Measurements from ENCODE around the gene CYP2W1.

CYP2W1 gene

DNA sequence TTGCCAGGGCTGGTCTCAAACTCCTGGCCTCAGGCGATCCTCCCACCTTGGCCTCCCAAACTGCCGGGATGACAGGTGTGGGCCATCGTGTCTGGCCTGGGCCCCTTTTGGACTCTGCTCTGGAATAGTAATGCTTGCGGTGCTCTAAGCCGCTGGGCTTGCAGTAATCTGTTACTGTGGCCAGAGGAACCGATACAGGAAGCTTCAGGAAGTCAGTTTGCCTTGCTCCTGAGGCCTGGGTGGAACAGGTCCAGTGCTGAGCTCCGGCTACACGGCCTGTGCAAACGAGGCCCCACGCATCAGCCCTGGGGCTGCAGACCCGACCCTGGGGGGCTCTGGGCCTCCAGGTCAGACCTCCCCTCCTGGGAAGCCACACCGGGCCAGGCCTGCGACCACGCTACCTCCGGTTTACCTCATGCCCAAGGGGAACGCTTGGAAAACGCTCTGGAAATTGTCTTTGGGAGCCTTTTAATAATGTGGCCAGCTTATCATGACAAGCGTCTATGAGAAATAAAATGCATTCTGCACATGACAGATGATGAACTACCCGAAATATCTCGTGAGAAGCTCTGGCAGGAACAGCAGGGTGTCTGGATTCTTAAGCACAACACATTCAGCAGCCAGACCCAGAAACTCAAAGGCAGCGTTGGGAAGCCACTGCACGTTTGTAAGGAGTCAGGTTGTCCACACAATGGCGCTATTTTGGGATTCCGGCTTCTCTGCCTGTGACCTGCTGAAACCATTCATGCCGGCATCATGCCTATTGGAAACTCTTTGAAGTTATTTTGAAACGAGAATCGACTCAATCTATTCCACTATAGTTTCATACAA, 18.4 kb upstream of the CYP2W1 start:
- H3K4me3 ChIP-seq (replicated peaks; ENCODE audit: low read depth, low read length), result no peak overlapping the region
- TF ChIP-seq, protein P1, sequence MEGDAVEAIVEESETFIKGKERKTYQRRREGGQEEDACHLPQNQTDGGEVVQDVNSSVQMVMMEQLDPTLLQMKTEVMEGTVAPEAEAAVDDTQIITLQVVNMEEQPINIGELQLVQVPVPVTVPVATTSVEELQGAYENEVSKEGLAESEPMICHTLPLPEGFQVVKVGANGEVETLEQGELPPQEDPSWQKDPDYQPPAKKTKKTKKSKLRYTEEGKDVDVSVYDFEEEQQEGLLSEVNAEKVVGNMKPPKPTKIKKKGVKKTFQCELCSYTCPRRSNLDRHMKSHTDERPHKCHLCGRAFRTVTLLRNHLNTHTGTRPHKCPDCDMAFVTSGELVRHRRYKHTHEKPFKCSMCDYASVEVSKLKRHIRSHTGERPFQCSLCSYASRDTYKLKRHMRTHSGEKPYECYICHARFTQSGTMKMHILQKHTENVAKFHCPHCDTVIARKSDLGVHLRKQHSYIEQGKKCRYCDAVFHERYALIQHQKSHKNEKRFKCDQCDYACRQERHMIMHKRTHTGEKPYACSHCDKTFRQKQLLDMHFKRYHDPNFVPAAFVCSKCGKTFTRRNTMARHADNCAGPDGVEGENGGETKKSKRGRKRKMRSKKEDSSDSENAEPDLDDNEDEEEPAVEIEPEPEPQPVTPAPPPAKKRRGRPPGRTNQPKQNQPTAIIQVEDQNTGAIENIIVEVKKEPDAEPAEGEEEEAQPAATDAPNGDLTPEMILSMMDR (IDR thresholded peaks at IDR 0.05; ENCODE audit: low read length, missing control alignments), result peak; percentile 22
- peak; percentile 60 for DNase-seq (ENCODE audit: low read depth)

DNA sequence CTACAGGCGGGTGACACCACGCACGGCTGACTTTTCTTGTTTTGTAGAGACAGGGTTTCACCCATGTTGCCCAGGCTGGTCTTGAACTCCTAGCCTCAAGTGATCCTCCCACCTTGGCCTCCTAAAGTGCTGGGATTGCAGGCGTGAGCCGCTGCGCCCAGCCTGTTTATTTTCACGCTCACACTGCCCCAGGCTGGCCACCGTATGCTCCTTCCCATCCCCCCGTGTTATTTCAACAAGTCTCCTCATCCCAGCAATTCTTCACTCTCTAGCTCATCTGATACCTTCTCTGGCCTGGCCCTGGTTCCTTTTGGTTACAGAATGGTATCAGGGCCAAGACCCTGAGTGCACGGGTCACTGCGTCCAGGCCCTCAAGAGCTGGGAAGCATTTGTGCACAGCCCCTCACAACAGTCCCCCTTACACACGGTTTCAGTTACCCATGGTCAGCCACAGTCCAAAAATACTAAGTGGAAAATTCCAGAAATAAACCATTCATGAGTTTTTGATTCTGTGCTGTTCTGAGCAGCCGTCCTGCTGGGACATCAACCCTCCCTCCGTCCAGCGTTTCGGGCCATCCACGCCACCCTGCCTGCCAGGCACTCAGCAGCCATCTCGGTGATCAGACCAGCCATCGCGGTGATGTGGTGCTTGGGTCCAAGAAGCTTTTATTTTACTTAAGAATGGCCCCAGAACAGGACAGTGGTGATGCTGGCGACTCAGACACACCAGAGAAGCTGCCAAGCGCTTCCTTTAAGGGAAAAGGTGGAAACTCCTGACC, 16.5 kb upstream of the CYP2W1 start:
- H3K4me3 ChIP-seq (replicated peaks; ENCODE audit: low read depth, low read length), result no peak overlapping the region
- TF ChIP-seq, protein P1 (IDR thresholded peaks at IDR 0.05; ENCODE audit: low read length, missing control alignments), result no peak
- DNase-seq (ENCODE audit: low read depth), result no peak

DNA sequence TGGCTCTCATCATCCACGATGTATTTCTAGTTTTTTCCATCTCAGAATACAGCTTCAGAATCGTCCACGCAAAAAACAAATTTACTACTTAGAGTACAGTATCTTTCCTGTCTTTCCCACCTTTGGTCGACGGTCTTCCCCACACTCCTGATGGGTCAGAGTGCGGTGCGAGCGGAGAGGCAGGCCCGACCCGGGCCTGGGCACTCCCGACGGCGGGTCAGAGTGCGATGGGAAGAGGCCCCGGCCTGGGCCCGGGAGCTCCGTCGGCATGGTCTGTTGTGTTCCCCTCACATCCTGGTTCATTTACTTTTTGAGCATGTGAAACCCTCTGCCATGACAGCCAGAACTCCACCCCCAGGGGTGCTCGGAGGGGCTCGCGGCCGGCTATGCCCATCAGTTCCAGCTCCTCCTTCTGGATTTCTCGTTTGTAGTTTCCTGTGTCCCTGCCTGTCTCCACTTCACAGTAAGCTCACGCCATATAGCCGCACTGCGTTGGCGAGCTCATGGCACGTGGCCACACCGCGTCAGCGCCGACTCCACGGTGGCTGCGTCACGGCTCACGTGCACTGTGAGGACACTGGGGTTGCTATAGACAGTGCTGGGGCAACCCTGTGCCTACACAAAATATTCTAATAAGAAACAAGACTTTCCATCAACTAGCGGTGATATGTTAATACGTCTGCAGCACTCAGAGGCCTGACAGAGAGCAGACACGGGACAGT, 15.5 kb upstream of the CYP2W1 start:
- no peak overlapping the region for H3K4me3 ChIP-seq (replicated peaks; ENCODE audit: low read depth, low read length)
- TF ChIP-seq, protein P1 (IDR thresholded peaks at IDR 0.05; ENCODE audit: low read length, missing control alignments), result no peak
- DNase-seq (ENCODE audit: low read depth), result no peak

DNA sequence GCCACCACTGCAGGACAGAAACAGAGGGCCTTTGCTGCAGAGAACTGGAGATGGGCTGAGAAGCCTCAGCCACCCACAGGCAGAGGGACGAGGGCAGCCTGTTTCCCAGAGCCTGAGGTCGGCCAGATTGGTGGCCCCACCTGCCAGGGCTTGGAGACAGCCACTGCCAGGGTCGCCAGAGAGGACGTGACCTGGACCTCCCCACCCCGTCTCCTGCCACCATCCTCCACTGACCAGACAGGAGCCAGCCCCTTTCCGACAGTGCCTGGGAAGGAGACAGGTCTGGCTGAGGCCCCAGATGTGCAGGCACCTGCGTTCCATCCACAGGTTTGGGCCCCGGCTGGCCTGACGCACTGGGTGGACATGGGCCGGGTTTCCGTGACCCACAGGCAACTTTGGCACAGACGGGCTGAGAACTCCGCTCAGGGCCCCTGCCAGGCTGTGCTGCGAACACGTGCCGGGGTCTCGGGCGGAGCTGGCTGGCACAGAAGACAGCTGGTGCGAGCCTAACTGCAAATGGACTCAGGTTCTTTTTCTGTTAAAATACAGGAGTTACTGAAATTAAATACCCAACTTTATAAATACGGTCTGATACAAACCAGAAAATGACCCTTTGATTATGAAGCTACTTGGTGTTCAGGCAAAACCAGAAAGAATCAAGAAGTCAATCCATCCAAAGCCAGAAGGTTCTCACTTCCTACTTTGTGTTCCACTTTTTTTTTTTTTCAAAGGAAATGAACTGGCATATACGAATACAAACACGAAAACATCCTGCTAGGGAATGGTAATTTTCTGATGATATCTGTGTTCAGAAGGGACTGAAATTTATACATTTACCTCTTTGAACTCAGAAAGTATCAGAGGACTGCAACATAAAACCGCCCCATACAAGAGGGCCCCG, 14.5 kb upstream of the CYP2W1 start:
- H3K4me3 ChIP-seq (replicated peaks; ENCODE audit: low read depth, low read length), result no peak overlapping the region
- TF ChIP-seq, protein P1 (IDR thresholded peaks at IDR 0.05; ENCODE audit: low read length, missing control alignments), result no peak

DNA sequence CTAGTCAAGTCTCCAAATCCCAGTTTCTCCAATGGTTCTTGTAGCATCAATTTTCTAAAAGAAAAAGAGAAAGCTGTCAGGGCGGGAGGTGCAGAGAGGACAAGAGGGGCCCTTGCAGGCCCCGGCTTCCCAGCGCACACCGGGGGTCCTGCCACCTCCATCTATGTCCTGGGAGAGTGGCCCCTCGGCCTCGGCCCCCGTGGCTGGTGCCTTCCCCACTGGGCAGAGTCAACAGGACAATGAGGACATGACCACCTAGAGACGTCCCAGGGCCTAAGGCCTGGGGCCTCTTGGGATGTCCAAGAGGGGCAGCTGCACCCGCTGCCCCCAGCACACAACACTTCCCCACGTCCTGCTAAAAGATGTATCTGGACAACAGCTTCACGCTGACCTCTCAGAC, 13.6 kb upstream of the CYP2W1 start:
- DNase-seq (ENCODE audit: low read depth), result no peak
- TF ChIP-seq, protein P1 (IDR thresholded peaks at IDR 0.05; ENCODE audit: low read length, missing control alignments), result no peak

More for the DNA sequence above, 14.5 kb upstream of the CYP2W1 start:
- DNase-seq (ENCODE audit: low read depth), result no peak

DNA sequence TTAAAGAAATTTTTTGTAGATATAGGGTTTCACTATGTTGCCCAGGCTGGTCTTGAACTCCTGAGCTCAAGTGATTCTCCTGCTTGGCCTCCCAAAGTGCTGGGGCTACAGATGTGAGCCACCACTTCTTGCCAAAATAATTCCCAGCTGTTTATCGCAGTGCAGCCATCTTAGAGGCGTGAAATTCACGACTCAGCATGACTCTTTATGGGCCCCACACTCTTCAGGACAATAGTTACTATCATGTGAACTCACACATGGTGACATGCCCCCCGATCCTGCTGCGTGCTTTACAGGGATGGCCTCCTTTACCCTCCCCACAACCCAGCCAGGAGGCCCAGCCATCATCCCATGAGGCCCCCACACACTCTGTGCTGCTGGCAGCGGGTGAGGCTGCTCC, 12.2 kb upstream of the CYP2W1 start:
- TF ChIP-seq, protein P1 (IDR thresholded peaks at IDR 0.05; ENCODE audit: low read length, missing control alignments), result no peak

More for the DNA sequence above, 13.6 kb upstream of the CYP2W1 start:
- no peak overlapping the region for H3K4me3 ChIP-seq (replicated peaks; ENCODE audit: low read depth, low read length)

More for the DNA sequence above, 12.2 kb upstream of the CYP2W1 start:
- no peak overlapping the region for H3K4me3 ChIP-seq (replicated peaks; ENCODE audit: low read depth, low read length)
- DNase-seq (ENCODE audit: low read depth), result no peak

Measured in fibroblast of pulmonary artery (primary cell).